GM19240 (cell line): Measurements from ENCODE around the gene APP.

Experiments
- DNase-seq: peaks from one replicate; pipeline ENCODE4 v3.0.0; 2011; ENCODE audit warnings: low spot score; ENCODE audit not compliant: insufficient read length

Gene APP

DNA sequence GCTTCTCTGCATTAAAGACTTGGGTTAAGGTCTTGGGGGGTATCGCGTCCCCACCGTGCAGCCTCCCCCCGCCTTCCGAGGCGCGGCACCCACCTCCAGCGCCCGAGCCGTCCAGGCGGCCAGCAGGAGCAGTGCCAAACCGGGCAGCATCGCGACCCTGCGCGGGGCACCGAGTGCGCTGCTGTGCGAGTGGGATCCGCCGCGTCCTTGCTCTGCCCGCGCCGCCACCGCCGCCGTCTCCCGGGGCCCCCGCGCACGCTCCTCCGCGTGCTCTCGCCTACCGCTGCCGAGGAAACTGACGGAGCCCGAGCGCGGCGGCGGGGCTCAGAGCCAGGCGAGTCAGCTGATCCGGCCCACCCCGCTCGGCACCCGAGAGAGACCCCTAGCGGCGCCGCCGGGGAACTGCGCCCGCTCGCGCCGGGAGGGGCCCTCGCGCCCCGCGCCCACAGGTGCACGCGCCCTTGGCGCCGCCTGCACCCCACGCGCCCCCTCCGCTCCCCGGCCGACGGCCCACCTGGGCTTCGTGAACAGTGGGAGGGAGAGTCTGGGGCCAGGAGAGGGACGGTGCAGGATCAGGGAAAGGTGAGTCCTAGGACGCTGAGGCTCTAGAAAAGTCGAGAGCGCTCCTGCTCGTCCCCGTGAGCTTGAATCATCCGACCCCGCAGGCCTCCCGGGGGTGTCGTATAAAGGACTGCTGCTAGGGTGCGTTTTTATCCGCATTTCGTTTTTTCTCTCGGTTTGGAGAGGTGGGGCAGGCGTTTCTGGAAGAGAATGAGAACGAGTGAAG is at the start of gene APP:
Gene APP, minus strand, starts transcription at position 300 of the 787 bp plus-strand sequence. Its CDS starts 150 bp downstream, at position 150.
- DNase-seq = peak; percentile 77

DNA sequence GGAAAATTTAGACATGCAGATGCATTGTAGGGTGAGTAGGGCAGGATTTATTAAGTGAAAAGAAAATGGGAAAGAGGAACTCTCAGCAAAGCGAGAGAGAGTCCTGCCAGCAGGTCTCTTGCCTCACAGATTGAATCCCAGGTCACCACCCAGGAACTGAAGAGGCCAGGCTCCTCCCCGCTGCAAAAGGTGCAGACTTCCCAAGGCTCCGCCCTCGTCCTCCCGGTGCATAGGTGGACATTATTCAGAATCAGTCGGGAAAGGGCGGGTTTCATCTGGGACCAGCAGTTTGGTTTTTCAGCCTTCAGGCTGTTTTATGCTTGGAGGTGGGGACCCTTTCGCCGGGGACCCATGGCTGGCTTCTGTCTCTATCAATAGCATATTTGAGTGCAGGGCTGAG is 41.6 kb upstream of the APP start:
- DNase-seq = no peak

DNA sequence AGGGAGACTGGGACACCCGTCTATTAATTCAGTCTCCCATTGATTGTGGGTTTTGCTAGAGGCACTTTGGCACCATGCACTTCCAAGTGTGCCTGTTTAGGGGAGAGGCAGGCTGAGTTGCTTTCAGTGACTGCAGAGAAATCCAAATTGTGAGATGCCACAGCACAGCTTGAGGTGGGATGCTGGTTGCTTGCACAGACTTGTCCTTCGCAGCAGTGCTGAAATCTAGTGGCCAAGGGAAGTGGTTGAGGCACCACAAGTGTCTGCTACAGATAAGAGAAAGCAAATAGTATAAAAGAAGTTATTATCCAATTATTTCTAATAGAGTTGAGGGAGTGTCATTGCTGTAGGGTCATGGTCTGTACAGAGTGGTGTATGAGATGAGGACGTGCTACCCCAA is 40.0 kb upstream of the APP start:
- DNase-seq = no peak

DNA sequence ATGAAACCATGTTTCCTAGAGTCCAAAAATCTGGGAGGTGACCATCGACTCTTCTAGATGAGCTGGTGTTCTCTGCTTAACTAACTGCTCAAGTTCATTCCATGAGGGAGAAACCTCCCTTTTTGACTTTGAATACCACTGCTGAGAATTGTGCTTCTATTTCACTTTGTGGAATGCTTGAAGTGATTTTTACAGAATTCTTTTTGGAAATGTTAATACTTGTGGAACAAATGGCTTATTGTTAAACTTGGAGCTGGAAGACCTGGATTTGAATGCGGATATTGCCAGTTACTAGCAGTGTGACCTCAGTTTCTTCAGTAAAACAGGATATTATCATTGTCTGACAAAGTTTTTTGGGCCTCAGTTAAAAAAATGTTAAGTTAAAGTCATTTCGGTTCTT is 36.5 kb upstream of the APP start:
- DNase-seq = no peak

DNA sequence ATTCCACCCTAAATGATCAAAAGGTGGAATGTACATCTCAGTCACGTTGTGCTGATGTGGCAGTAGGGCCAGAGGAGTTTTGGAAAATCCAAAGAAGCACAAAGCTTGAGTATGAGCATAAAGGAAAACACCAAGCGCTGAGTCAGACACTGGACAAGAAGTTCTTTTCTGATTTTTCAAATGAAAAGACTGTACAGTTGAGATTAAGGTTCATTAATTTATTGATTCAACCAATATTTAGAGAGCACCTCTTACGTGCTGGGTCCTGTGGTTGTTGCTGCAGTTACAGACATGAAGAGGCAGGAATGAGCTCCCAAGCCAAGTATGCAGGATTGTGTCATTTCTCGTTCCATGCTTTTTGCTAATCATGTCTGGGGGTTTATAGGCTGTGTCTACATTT is 28.9 kb upstream of the APP start:
- no peak for DNase-seq

DNA sequence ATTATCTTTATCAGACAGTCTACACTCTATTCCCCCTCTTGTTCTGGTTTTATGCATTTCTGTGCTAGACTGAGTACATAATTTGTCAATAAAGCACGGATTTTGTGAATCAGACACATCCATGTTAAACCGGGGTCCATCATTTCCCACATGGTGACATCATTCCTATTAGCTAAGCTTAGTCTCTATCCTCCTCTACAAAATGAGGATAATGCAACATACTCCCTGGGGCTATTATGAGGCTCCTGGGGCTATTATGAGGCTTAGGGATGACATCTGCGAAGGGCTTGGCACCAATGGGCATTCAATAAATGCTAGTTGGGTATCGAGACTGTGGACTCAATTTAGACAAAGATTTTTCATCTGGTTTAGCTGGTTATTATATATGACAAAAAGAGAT is 25.1 kb upstream of the APP start:
- DNase-seq = no peak

DNA sequence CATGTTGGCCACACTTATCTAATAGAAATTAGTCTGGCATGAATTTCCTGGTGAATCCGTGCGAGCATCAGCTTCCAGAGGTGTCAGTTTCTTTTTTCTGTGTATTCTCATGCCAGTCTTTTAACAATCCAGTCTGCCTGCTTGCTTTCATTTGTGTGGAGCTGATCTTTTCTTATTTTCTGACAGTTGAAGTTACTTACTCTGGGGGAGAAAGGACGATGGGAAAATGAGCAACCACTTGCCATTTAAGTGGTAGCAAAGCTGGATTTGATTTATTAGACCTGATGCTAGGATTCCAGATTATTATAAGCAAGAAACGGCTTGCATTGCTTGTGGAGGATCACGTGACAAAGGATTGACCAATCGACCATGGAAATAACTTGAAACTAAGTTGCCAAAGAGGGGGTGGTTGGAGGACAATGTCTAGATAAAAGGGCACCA is 24.3 kb upstream of the APP start:
- no peak for DNase-seq

DNA sequence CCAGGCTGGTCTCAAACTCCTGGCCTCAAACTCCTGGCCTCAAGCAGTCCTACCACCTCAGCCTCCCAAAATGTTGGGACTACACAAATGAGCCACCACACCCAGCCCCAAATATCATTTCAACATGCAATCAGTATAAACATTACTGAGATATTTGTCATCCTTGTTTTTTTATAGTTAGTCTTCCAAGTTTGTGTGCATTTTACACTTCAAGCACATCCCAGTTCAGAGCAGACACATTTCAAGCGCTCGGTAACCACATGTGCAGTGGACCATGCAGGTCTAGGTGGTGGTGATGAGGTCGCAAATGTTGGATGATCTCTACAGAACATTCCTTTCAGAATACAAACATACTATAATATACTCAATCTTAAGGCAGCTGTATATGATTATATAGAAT is 23.8 kb upstream of the APP start:
- DNase-seq = no peak

DNA sequence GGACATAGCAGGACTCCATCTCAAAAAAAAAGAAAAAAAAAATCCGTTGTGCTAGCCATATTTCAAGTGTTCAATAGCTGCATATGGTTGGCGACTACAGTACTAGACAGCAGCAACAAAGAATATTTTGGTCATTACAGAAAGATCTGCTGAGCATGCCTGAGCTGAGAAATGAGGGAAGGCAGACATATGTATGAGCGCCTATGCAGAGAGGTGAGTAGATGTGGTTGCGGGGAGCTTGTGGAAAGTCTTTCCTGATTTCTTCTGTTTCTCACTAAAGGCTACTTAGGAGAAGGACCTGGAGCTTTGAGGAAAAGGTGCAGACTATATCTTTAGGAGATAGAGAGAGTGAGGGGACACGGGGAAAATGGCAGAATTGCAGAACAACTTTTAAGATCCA is 21.0 kb upstream of the APP start:
- no peak for DNase-seq

DNA sequence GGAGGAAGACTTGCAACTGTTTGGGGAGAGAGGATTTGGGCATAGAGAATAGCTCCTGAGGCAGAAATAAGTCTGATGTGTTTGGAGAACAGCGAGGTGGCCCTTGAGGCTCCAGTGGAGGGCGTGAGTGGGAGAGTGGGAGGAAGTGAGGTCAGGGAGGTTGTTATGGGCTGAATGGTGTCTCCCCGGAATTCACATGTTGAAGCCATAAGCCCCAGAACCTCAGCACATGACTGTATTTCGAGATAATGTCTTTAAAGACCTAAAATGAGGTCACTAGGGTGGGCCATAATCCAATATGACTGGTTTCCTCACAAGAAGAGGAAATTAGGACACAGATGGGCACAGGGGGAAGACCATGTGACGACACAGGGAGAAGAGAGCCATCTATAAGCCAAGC is 17.9 kb upstream of the APP start:
- DNase-seq = no peak

DNA sequence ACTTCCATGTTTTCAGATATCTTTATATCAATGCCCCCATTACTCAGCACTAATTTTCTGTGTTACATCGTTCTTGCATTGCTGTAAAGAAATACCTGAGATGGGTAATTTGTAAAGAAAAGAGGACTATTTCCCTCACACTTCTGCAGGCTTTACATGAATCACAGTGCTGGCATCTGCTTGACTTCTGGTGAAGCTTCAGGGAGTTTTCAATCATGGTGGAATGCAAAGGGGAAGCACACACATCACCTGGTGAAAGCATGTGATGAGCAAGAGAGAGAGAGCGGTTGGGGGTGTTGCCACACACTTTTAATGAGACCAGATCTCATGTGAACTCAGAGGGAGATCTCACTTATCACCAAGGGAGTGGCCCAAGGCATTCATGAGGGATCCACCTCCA is 14.9 kb upstream of the APP start:
- no peak for DNase-seq

DNA sequence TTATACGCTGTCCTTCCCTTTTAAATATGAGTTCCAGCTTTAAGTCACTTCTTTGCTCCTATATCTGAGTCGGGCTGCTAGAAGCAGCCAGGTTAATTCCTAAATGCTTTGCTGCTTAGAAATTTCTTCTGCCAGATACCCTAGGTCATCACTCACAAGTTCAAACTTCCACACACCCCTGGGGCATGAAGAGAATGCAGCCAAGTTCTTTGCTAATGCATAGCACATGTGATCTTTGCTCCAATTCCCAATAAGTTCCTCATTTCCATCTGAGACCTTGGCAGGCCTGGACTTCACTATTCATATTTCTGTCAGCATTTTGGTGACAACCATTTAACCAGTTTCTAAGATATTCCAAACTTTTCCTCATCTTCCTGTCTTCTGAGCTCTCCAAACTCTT is 14.5 kb upstream of the APP start:
- DNase-seq = no peak

DNA sequence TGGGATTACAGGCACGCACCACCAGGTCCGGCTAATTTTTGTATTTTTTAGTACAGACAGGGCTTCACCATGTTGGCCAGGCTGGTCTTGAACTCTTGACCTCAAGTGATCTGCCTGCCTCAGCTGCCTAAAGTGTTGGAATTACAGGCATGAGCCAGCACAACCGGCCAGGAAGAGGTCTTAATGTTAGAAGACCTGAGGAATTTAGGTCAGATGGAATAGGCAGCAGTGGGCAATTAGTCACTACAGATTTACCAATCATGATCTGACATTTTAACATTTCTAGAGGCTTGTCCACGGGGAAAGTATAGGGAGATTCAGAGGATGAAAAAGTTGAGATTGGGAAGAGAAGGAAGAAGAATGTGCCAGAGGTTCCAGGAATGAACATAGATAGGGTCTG is 8.9 kb upstream of the APP start:
- no peak for DNase-seq

DNA sequence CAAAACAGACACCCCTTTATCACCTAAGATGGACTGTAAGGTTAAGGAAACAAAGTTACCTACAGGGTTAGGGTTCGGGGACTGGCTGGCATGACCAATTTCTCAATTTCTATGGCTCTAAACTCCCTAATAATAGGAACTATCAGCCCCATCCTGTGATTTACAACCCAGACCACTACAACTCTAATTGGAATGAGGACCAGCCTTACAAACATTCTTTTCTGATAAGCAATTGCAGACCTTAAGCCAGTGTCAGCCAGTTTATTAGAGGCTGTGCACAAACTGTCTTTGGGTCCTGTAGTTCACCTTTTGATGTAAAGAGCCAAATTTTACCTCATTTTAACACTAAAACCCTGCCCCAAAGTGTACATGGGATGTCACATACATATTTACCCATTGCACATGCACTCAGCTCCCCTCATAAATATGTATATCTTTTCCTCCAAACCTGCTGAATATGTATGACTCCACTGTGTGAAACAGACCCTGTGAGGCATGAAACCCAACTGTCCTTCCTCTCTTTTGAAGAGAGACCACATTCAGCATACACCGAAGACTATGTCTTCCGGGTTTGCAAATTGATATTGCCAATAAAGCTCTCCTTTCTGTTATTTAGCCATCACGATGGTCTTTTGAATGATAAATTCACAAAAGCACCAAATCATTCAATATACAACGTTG is 7.3 kb upstream of the APP start:
- DNase-seq = no peak

DNA sequence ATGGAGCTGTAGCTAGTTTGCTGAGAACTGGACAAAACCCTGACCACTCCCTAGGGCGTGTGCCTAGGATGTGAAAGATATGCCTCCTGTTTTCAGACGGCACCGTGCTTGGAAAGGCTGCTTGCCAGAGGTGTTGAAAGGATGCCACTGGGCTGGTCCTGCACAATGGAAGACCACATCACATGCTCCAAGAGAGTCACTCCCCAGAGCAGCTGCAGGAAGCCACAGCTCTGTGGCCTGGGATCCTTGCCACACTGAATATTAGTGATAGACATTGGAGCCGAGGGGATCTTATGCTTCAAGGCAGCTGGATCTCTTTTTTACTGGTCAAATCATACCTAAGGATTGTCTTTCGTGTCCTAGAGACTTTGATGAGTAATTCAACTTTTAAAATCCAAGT is 6.6 kb upstream of the APP start:
- no peak for DNase-seq

DNA sequence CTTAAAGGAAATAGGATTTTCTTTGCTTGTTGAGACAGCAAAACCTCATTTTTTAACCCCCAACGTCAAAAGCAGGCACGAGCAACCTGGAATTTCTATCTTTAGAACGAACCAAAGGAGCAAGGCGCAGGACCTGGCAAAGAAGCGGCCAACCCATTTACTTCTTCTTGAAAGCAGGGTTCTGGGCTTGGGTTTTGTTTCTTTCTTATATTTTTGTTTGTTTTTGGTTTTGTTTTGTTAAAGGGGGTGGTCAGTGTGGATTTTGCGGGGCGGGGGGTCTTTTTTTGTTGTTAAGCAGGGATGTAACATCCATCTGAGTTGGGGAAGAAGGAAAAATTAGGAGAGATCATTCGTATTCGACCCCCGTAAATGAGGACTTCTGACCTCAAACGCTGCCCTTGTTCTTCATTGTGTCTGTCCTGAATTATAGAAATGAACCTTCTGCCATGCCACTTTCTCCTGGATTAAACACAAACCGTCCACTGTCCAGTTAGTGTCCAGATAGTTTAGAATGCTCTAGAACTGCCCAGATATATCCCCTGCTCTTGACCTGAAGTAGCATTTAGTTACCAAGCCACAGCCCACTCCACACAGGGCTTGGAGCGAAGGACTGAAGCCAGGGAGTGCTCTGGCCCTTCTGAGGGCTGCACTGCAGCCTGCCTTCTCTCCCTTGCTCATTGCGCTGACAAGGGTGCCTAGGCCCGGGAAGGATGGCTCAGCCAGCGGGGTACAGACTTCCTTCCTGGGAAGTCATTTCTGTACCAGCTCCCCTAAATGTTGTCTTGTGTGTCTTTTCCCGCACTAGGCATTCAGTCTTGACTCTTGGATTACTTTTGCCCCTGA is 909 bp upstream of the APP start:
- no peak for DNase-seq

DNA sequence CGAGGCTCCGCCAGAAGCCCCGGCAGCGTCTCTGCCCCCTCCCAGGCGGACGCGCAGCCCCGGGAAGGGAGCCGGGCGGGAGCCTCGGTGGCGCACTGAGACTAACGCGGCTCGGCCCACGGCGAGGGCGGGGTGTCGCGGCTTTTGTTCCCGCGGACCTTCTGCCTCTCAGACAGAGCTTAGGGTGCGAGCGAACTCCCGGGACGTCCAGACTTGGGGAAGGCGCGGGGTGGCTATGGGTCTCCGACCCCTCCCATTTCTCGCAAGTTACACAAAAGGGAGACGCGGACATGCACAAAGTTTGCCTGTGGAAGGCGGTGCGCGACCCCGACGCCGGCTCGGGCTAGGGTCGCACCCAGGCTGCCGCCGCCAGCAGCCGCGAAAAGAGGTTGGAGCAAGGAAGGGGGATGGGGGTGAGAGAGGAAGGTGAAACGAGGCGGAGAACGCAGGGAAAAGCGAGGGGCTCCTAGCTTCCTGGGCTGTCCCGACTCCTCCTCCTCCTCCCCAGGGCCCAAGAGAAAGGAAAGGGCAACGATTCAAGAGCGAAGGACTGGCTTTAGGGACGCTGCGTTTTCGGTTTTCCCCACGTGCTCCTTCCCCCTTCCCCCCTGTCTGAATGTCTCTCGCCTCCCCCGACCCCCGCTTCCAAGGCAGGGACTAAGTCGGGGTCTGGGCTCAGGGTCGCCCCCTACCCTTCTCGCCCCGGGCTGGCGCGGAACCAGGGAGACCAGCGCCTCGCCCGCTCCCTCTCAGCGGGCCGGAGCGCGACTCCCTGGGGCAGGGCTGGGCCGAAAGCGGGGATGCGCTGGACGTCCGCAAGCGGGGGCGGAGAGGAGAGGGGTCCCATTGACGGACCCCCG is 729 bp downstream of the APP start:
- peak; percentile 23 for DNase-seq

DNA sequence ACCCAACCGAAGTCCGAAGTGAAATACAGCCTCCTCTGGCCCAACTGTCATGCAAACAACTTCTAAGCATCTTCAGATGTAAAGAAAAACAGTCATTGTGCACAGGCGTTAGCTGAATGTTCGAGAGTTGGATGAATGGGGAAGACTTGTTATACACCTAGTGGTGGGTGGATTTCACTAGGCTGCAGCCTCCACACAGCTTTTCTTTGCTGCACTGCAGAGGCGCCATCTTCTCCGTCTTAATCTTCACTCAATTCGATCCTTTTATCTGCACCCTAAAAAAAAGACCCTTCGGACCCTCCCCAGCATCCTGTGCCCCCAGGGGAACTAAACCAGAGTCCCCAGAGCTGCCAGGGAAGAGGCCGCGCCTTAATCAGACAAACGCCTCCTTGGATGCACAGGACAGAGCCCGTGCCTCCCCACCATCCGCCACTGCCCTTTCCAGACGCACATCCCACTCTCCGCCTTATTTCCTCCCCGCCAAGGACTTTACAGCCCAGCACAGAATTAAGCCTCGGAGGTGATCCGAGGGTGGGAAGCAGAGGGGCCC is 1.4 kb downstream of the APP start:
- peak; percentile 24 for DNase-seq

DNA sequence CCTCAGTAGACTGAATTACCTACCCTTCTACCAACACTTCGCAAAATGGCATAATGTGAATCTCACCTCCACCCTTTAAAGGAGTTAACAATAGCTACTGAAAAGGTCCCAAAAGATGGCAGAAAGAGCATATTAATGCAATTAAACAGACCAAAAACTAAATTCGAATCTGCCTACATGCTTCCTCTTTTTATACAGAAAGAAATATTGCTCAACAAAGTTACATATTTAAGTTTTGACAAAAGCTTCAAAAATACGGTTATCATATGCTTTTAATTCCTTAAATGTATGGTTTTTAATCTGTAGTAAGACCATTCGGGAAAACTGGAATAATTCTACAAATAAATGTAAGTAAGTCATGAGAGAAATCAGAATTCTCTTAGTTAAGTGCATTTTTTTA is 2.2 kb downstream of the APP start:
- DNase-seq = no peak

DNA sequence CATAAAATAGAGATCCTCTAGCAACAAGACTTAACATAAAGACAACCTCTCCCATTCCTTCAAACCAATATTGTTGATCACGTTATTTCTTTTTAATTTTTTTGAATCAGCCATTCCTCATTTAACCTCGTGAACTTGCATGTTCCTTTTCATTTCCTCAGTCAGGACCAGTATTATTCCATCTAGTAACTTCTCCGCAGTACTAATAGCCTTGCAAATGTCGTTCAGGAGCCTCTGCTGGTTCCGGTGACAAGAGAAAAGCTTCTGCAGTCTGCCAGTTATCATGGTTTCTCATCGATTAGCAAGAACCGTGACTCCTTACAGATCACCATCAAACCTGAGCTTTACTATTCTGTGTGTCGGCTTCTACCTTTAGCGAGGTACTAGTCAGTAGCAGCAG is 3.0 kb downstream of the APP start:
- DNase-seq = no peak

DNA sequence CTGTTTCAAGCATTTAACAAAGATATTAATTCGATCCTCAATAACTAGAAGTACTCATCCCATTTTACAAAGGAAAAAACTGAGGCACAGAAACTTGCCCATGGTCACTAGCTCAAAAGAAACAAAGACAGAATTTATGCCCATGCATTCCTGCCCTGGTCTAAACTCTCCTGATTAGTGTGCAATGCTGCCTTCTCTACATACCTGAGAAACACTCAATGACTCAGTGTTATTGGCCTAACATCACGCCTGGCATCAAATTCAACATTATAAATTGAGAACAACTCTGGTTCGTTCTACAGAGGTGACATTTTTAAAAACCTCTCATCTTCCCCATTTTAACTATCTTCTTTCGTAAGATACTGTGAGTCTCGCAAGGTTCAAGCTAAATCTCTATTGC is 5.2 kb downstream of the APP start:
- DNase-seq = no peak
